GM12865 (cell line): ENCODE data around the gene ABLIM3.
A peak's percentile ranks its signal among the peaks of the same experiment; 100 is the strongest.

ENCODE experiments used
- DNase-seq: peaks from one replicate; pipeline ENCODE4 v3.0.0; 2010; ENCODE audit warnings: low read depth
- H3K4me3 ChIP-seq: 2 replicates; pipeline ENCODE4 v1.5.1; 2011; ENCODE audit warnings: mild to moderate bottlenecking, low read depth, low read length, control low read depth
- TF ChIP-seq, protein P1 (sequence below): IDR thresholded peaks from 2 replicates; pipeline ENCODE4 v1.5.1; 2011; ENCODE audit warnings: low read length, control low read depth, low read depth, inconsistent platforms; ENCODE audit not compliant: insufficient read depth; ENCODE audit errors: missing control alignments

ABLIM3 gene

DNA sequence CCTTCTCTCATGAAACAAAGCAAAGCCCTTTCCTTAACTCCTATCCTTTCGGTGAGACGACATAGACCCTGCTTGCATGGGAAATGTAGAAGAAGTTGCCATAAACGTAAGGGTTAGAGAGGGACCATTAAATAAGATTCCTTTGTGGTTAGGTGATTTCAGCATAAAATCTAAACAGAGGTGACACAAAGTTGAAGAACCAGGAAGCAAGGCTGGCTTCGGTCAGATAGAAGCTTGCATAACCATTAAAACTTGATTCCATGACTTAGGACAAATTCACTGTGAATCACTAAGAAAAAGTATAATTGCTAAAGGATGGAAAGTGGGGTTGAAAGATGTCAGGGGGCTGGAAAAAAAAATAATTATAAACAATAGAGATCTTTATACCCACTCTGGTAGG is 30.9 kb upstream of the ABLIM3 start:
- DNase-seq = no peak
- no peak overlapping the region for H3K4me3 ChIP-seq
- TF ChIP-seq, protein P1, sequence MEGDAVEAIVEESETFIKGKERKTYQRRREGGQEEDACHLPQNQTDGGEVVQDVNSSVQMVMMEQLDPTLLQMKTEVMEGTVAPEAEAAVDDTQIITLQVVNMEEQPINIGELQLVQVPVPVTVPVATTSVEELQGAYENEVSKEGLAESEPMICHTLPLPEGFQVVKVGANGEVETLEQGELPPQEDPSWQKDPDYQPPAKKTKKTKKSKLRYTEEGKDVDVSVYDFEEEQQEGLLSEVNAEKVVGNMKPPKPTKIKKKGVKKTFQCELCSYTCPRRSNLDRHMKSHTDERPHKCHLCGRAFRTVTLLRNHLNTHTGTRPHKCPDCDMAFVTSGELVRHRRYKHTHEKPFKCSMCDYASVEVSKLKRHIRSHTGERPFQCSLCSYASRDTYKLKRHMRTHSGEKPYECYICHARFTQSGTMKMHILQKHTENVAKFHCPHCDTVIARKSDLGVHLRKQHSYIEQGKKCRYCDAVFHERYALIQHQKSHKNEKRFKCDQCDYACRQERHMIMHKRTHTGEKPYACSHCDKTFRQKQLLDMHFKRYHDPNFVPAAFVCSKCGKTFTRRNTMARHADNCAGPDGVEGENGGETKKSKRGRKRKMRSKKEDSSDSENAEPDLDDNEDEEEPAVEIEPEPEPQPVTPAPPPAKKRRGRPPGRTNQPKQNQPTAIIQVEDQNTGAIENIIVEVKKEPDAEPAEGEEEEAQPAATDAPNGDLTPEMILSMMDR = no peak

DNA sequence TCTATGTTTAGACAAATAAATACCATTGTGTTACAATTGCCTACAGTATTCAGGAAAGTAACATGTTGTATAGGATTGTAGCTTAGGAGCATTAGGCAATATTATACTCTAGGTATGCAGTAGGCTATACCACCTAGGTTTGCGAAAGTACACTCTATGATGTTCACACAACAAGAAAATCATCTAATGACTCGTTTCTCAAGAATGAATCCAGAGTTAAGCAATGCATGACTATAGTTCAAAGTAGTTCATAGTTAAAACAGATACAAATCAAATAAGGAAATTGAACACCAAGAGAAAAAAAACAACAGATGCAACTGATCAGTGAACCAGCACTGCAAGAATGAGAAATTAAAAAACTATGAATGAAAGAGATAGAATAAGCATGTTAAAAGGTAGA is 27.6 kb upstream of the ABLIM3 start:
- no peak for DNase-seq
- TF ChIP-seq, protein P1 = no peak
- H3K4me3 ChIP-seq = no peak overlapping the region

DNA sequence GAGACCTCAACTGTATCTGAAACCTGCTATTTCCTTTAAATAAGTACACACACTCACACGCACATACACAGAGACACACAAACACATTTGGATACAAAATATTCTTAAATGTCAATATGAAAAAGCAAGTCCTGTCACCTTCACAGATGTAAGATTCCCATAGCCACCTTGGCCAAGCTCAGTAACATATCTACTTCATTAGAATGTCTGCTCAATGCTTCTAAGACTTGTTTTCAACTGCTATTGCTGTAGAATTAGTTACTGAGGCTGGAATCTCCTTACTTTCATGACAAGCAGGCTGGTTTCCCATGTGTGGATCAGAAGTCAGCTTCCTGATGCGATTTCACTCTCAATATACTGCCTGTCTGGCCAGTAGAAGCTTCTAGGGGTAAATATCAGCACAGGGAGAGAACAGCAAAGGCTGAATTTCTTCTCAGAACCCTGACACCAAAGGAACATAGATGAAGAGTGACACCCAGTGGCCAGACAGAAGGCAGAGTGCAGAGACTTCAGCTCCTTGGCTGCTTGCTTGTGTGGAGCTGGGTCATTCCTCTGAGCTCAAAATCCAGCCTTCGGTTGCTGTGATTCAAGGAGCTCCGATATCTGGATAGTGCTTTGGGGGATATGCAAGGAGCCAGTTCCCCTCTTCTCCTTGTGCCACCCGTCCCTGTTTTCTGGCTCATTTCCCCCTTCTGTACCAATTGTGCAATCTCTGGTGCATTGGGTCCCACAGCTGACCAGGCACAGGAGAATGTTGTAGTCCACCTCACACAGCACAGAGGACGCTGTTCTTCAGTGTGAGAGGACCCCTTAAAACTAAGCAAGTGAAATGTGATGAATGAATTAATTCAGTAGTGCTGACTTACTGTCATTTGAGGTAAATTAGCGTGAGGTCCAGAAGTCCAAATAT is 26.6 kb upstream of the ABLIM3 start:
- TF ChIP-seq, protein P1 = peak; percentile 64
- no peak overlapping the region for H3K4me3 ChIP-seq
- DNase-seq = peak; percentile 56

DNA sequence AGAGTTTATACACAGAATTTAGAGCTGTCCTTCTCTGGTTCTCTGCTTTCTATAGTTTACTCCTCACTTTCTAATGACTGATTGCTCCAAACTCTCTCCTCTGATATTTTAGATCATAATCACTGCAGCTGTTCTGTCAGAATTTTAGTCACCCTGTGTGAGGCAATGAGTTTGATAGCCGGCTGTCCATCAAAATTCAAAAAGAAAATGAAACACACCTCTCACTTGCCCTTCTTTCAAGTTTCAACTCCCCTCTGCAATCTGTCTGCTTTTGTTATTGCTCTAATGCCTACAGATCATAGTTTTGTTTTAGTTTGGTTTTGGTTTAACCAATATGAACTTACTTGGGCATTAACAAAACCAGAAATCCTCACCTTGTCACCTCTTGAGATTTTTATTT is 23.3 kb upstream of the ABLIM3 start:
- no peak overlapping the region for H3K4me3 ChIP-seq
- peak; percentile 21 for DNase-seq
- TF ChIP-seq, protein P1 = no peak

DNA sequence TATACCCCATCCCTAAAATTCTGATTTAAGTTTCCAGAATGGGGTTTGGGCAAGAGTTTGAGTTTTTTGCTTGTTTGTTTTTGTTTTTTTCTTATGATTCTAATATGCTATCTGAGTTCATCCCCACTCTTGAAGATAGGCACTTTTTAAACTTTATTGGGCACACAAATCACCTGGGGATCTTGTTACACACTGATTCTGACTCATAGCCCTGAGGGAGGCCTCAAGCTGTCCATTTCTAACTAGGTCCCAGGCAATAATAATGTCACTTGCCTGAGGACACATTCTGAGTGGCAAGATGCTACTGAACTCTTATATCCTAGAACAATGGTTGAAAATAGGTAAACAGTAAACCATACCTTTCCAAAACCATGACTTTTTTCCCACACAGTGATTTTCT is 22.8 kb upstream of the ABLIM3 start:
- no peak overlapping the region for H3K4me3 ChIP-seq
- TF ChIP-seq, protein P1 = no peak
- DNase-seq = no peak

DNA sequence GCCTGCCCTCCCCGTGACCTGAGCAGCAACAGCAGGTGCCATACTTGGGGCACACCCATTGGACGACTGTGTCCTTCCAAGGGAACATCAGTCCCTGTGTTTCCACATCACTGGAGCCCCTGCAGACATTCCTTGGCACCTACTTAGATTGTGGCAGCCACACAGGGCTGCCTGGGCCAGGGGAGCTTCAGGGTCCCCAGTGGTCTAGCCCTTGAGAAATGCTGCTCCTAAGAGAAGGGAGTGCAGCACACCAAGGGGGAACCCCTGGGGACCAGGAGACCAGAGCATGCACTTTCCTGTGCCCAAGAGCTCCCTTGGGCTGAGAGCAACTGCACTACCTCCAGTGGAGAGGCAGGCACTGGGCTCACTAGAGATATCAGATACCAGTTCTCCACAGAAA is 20.1 kb upstream of the ABLIM3 start:
- TF ChIP-seq, protein P1 = no peak
- H3K4me3 ChIP-seq = no peak overlapping the region
- no peak for DNase-seq

DNA sequence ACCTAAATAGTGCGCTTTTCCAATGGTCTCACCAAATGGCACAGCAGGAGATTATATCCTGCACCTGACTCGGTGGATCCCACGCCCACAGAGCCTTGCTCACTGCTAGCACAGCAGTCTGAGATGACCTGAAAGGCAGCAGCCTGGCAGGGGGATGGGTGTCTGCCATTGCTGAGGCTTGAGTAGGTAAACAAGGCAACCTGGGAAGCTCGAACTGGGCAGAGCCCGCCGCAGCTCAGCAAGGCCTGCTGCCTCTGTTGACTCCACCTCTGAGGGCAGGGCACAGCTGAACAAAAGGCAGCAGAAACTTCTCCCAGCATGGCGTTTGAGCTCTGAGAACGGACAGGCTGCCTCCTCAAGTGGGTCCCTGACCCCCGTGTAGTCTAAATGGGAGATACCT is 18.1 kb upstream of the ABLIM3 start:
- TF ChIP-seq, protein P1 = no peak
- DNase-seq = no peak
- H3K4me3 ChIP-seq = no peak overlapping the region
